ENCODE measurements around the gene SYNJ2.

- TF ChIP-seq, protein P1, sequence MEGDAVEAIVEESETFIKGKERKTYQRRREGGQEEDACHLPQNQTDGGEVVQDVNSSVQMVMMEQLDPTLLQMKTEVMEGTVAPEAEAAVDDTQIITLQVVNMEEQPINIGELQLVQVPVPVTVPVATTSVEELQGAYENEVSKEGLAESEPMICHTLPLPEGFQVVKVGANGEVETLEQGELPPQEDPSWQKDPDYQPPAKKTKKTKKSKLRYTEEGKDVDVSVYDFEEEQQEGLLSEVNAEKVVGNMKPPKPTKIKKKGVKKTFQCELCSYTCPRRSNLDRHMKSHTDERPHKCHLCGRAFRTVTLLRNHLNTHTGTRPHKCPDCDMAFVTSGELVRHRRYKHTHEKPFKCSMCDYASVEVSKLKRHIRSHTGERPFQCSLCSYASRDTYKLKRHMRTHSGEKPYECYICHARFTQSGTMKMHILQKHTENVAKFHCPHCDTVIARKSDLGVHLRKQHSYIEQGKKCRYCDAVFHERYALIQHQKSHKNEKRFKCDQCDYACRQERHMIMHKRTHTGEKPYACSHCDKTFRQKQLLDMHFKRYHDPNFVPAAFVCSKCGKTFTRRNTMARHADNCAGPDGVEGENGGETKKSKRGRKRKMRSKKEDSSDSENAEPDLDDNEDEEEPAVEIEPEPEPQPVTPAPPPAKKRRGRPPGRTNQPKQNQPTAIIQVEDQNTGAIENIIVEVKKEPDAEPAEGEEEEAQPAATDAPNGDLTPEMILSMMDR (IDR thresholded peaks at IDR 0.05): no peak
- no peak for TF ChIP-seq POLR2A (IDR thresholded peaks at IDR 0.05)
Observed at GRCh38 chr6:158095031-158095430, 113.4 kb downstream of the SYNJ2 start.
